Testis (tissue), 2 donors: ENCODE results near the gene UBA52.

Experiments
- POLR2A ChIP-seq: fragments of 450-650 bp; IDR thresholded peaks from one replicate; pipeline ENCODE4 v1.6.1; 2017; ENCODE audit warnings: antibody characterized with exemption, mild to moderate bottlenecking, moderate library complexity
- TF ChIP-seq, protein P1 (sequence below), 3 experiments: fragments of 450-650 bp in 2 of 3; fragments of 200-600 bp in 1 of 3; sonication (generic) in 1 of 3; IDR thresholded peaks; one replicate each; pipeline ENCODE4 v1.5.1; 2016 to 2019; ENCODE audit warnings: antibody characterized with exemption in 3 of 3, mild to moderate bottlenecking in 2 of 3, moderate library complexity in 1 of 3

DNA sequence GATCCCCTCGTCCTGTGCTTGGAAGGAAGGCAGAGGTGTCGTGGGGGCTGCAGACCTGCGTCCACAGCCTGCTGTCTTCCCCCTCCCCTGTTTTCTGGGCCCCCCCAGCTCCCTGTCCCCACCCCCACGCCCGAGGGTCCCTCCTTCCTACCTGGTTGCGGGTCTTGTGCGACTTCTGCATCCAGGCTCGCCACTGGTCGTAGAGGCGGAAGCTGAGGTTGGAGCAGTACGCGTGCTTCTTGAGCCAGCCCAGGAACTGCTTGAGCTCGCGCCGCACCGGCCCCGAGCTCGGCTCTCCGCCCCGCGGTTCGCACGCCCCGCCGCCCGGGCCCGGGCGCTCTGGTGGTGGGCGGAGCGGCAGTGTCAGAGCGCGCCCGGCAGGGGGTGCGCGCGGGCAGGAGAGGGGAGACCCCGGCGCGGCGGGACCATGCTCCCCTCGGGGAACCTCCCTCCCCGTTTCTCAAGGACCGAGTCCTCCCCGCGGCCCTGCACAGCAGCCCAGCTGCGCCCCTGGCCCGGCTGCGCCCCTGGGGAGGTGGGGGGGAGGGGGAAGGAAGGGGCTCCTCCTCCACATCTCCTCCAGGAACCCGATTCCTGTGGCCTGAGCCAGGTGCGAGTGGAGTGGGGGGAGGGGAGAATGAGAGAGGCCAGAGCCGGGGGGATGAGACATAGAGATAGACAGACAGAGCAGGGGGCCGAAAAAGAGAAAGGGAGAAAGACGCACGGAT lies 22.6 kb downstream of the UBA52 start:
- TF ChIP-seq, protein P1, sequence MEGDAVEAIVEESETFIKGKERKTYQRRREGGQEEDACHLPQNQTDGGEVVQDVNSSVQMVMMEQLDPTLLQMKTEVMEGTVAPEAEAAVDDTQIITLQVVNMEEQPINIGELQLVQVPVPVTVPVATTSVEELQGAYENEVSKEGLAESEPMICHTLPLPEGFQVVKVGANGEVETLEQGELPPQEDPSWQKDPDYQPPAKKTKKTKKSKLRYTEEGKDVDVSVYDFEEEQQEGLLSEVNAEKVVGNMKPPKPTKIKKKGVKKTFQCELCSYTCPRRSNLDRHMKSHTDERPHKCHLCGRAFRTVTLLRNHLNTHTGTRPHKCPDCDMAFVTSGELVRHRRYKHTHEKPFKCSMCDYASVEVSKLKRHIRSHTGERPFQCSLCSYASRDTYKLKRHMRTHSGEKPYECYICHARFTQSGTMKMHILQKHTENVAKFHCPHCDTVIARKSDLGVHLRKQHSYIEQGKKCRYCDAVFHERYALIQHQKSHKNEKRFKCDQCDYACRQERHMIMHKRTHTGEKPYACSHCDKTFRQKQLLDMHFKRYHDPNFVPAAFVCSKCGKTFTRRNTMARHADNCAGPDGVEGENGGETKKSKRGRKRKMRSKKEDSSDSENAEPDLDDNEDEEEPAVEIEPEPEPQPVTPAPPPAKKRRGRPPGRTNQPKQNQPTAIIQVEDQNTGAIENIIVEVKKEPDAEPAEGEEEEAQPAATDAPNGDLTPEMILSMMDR (IDR thresholded peaks at IDR 0.05) = peak; percentile 78 to 94 (median 84)
- no peak for TF ChIP-seq POLR2A
